SK-N-SH (cell line): ENCODE data around the gene DPY19L2.
"Not testable (repeated sequence)": the region's sequence is repeated elsewhere in the genome, so short reads cannot be mapped to it uniquely, and the experiment has no call there.

Source experiments
- EP300 ChIP-seq, 2 experiments: IDR thresholded peaks; 2 replicates each; pipeline versions ENCODE4 v1.4.0 to v1.6.1; 2012; ENCODE audit warnings: borderline replicate concordance in 1 of 2, low read depth in 1 of 2, low read length in 1 of 2
- EZH2phosphoT487 ChIP-seq: fragments of 200-600 bp; sonication (generic); IDR thresholded peaks from 2 replicates; pipeline ENCODE4 v1.6.1; 2017; ENCODE audit warnings: low read depth, mixed run types, mild to moderate bottlenecking, antibody characterized with exemption, moderate library complexity, borderline replicate concordance
- MEF2A ChIP-seq: IDR thresholded peaks from 2 replicates; pipeline ENCODE4 v1.4.0; 2012; ENCODE audit warnings: low read depth, borderline replicate concordance
- MXI1 ChIP-seq: IDR thresholded peaks from 2 replicates; pipeline ENCODE4 v1.6.1; 2012; ENCODE audit warnings: mild to moderate bottlenecking, low read depth, low read length, improper control_type of control experiment
- PBX3 ChIP-seq: IDR thresholded peaks from 2 replicates; pipeline ENCODE4; 2012
- POLR2AphosphoS5 ChIP-seq: IDR thresholded peaks from 2 replicates; pipeline ENCODE4 v1.6.1; 2012; ENCODE audit warnings: low read depth, low read length
- RXRA ChIP-seq: IDR thresholded peaks from 2 replicates; pipeline ENCODE4 v1.4.0; 2012; ENCODE audit warnings: low read depth, mild to moderate bottlenecking, borderline replicate concordance
- TAF1 ChIP-seq: IDR thresholded peaks from 2 replicates; pipeline ENCODE4 v1.6.1; 2012; ENCODE audit warnings: low read depth, mild to moderate bottlenecking, low read length, moderate library complexity, borderline replicate concordance
- TF ChIP-seq, protein P1 (sequence below): fragments of 200-600 bp; sonication (generic); IDR thresholded peaks from 2 replicates; pipeline ENCODE4 v1.6.1; 2017; ENCODE audit warnings: antibody characterized with exemption, mild to moderate bottlenecking, moderate library complexity

DNA sequence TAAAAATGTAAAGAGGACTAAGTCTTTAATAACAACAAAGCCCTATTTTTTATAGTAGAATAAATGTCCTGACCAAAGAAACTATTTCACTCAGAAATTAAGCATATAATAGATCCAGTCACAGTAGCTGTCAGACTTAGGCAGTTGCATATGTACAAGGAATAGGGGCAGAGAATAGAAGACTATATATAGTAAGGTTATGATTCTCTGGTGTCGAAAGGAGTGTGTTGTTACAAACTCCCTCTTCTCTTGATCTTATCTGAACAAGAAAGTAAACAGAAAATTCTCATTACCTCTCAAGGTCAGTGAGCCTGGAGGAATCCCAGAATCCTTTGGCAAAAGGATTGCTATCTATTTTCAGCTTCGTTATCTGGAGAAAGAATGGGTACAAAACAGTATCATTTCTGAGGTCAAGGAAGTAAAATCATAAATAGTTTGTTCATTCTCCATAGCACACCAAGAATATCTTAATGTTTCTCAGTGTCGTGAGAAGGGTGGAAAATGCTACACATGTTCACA, 46.9 kb upstream of the DPY19L2 start:
- not testable (repeated sequence) for TF ChIP-seq MXI1; MEF2A; EZH2phosphoT487; RXRA; TAF1; PBX3; EP300 (IDR thresholded peaks at IDR 0.05; ENCODE audit: borderline replicate concordance in 1 of 2, low read depth in 1 of 2, low read length in 1 of 2); POLR2AphosphoS5
- TF ChIP-seq, protein P1, sequence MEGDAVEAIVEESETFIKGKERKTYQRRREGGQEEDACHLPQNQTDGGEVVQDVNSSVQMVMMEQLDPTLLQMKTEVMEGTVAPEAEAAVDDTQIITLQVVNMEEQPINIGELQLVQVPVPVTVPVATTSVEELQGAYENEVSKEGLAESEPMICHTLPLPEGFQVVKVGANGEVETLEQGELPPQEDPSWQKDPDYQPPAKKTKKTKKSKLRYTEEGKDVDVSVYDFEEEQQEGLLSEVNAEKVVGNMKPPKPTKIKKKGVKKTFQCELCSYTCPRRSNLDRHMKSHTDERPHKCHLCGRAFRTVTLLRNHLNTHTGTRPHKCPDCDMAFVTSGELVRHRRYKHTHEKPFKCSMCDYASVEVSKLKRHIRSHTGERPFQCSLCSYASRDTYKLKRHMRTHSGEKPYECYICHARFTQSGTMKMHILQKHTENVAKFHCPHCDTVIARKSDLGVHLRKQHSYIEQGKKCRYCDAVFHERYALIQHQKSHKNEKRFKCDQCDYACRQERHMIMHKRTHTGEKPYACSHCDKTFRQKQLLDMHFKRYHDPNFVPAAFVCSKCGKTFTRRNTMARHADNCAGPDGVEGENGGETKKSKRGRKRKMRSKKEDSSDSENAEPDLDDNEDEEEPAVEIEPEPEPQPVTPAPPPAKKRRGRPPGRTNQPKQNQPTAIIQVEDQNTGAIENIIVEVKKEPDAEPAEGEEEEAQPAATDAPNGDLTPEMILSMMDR, result not testable (repeated sequence)
